Activated CD8-positive, alpha-beta memory T cell treated with anti-CD3 and anti-CD28 coated beads, Interleukin-2, amount 50 U/mL, for 24 hours (primary cell): Measurements from ENCODE around the gene LIF.
"Not testable (repeated sequence)": the region's sequence is repeated elsewhere in the genome, so short reads cannot be mapped to it uniquely, and the experiment has no call there.

Experiments used
- DNase-seq: peaks from one replicate; pipeline ENCODE4 v3.0.0-alpha.2; 2020; ENCODE audit errors: extremely low read depth

LIF gene

DNA sequence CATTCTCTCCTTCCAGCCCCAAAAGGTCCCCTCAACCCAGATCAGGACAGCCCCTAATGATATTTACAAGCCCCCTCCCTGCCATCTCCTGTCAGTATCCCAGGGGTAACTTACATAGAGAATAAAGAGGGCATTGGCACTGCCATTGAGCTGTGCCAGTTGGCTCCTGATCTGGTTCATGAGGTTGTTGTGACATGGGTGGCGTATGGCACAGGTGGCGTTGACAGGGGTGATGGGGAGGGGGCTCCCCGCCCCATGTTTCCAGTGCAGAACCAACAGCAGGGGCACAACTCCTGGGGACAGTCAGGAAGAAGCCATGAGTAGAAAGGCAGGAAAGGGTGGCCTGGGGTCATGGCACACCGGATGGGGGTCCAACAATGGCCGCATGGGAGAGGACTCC, 1.9 kb downstream of the LIF start:
- no peak for DNase-seq

DNA sequence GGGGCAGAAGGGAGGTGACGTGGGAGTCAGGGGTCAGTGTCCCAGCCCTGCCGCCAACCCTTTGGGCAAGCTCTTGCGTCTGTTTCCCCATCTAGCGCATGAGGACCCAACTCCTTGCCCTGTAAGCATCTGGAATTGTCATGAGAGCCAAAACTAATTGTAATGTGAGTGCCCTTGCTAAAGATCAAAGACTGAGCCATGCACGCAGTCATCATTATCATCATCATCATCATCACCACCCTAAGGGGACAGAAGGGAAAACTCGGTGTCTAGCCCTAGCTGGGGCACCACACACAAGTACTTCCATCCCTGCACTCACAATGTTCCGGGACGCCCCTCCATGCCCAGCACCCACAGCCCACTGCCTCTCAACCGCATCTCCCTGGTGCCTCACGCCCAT, 2.5 kb downstream of the LIF start:
- no peak for DNase-seq

DNA sequence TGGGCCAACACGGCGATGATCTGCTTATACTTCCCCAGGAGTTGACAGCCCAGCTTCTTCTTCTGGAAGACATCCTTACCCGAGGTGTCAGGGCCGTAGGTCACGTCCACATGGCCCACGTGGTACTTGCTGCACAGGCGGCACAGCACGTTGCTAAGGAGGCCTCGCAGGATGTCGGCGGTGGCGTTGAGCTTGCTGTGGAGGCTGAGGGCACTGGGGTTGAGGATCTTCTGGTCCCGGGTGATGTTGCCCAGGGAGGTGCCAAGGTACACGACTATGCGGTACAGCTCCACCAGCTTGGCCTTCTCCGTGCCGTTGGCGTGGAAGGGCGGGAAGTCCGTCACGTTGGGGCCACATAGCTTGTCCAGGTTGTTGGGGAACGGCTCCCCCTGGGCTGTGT, 2.9 kb downstream of the LIF start:
- no peak for DNase-seq

DNA sequence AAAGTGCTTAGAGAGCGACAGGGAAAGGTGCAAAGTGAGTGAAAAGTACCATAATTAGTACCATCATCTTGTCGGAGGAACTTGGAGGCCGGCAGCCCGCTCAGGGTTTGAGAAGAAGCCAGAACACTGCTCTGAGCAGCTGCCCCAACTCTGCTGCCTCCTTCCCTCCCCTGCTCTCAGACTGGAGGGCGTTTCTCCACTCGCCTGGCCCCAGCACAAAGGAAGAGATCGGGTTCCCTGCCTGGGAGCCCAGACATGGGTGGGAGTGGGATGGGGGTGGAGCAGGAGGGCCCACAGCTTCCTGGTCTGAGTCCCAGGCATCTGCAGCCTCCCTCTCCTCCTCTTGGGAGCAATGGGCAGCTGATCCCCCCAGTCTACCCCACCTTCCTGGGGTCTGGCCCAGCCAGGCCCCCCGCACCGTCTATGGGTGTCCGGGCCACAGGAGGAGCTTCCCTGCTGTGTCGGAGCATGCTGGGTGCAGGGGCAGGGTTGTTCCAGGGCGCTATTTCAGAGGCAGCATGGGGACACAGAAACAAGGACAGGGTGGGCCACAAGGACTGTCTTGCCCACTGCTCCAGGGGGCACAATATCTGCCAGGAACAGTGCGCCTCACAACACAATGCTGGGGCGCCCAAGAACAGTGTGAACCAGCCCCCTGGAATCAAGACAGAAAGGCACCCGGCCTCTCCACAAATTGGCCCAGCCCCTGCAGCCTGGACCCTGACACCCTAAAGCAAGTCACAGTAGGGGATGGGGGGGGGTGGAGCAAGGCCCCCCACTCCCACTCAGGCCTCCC, 4.8 kb downstream of the LIF start:
- no peak for DNase-seq

DNA sequence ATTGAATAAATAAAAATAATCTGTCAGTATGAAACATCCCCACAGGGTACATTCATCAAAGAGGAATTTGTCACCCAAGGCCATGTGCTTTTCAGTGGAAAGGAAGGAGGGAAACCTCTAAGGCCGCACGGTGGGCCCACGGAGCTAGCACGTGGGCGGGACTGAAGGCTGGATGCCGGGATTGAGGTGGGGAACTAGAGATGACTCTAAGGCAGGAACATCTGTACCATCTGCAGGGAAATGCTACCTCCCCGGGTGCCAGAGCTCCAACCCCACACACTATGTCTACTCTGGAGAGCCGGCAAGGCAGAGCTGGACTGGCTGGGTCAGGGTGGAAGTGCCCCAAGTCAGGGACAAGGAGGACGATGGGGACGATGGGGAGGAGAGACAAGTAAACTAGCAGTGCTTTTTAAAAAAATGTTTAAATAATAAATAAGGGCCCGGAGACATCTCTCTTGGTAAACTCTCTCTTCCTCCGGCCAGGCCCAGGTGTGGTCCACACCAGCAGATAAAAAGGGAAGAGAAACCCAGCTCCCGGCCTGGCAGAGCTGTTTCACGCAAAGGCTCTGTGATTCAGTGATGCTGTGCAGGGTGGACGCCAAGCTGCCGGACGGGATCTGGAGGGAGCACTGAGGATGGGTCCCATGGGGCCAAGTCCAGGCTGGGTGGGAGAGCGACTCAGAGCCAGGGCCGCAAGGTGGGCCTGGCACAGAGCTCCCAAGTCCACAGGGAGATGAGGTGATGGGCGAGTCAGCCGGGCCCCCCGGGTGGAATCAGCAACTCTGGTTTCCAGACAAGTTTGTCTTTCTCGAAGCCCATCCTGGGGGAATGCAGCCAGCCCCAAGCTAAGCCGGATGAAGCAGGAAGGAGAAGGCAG, 5.8 kb downstream of the LIF start:
- DNase-seq, result no peak

DNA sequence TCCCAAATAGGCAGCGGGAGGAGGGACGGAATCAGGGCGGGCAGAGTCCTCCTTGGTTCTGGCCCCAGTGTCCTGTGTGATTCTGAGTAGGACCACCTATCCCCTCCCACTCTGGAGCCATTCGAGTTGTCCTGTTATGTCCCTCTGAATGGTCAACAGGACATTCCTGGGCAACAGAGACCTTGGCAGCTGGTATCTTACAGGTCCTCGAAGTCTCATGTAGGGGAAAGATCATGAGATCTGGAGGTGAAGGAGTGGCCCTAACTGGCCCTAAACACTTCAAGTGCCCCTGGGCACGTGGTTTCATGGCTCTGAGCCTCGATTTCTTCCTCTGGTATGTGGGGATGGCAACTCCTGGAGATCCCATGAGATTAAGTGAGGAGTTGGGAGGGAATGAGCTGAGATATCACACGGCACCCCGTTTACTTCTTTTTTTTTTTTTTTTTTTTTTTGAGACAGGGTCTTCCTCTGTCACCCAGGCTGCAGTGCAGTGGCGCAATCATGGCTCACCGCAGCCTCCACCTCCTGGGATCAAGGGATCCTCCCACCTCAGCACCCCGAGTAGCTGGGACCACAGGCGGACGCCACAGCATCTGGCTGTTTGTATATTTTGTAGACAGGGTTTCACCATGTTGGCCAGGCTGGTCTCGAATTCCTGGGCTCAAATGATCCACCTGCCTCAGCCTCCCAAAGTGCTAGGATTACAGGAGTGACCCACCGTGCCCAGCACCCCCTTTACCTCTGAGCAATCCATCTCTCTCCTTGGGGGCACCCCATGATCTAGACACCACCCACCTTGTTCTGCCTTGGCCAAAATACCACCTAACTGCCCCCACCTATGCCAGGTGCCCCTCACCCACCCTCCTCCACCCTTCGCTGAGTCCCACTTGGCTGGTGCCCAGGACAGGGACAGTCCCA, 6.8 kb downstream of the LIF start:
- DNase-seq, result no peak

DNA sequence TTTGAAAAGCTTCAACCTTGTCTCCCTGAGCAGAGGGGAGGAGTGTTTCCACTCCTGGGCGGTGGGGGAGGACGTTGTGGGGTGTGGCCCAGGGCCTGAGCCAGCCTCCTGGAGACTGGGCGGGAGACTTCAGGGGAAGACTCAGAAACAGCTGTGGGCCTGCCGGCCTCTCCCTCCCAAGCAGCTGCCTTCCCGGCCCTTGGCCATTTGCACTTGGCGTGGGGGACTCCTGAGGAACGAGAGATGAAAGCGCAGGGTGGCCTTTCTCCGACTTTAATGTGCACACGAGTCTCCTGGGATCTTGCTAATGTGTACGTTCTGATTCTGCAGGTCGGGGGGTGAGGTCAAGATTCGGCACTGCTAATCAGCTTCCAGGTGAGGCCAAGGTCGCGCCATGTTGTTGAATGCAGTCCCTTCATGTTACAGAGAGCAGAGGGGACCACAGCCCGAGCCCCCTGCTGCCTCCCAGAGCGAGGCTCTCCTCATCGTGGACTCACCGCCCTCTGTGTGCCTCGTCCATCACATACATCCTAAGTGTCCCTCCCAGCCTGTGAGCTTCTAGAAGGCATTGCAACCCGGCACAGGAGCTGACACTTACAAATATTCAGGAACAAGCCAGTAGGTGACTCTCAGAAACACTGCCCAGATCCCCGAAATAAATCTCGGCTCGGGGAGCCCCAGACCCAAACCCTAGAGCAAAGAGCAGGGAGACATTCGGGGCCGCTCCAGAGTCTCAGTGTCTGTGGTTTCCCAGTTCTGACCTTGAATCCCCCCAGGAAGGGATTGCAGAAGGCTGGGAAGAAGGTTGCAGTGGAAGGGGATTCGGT, 7.7 kb downstream of the LIF start:
- DNase-seq, result no peak

DNA sequence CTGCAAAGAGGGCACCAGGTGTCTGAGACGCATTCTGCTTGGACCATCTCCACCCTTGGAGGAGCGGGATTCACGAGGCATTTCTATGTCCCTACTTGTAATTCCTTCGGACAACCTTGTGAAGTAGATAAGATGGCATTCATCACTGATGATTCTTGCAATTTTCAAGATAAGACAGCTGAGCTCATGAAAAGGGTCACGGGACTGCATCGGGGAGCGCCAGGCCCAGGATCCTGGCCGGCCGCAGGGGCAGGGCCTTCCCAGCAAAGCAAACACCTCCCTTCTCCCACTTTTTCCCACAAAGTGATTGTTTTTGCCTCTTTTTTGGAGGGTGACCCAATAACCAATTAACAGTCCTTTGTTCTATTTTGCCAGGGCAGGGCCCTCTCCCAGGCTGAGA, 8.4 kb downstream of the LIF start:
- DNase-seq, result no peak

DNA sequence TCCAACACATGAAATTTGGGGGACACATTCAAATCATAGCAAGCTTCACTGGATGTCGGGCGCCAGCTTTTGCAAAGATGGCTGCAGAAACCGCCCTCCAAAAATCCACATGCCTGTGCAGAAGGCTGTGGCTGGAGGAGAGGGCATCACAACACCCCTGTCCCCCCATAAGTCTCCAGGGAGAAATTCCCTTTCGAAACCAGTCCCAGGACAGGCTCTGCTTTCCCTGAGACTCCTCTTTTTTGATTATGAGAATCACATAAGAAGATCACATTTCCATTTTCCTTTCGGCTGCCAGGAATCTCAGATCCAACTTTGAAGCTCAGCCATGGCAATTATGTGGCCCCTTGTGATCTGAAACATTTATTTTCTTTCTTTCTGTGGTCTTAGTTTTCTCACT, 9.7 kb downstream of the LIF start:
- DNase-seq, result no peak

DNA sequence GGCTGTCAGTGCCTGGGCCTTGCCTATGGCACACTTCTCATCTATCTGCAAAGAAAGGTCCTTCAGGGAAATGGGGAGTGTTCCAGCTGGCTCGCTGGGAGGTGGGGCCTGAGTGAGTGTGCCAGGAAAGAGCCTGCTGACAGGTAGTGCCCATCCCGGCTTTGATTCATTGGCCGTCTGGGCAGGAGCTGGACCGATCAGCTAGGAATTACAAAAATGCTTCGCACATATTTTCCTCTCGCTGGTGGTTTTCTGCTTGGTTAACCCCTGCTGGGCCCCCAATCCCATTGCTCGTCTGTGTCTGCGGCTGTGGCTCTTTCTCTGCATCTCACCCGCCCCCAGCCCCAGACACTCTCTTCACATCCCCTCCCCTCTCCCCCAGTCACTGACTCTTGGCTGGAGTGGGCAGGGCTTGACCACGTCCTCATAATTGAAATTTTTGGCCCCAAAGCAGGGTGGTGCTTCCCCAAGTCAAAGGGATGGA, 10.8 kb downstream of the LIF start:
- DNase-seq, result no peak

DNA sequence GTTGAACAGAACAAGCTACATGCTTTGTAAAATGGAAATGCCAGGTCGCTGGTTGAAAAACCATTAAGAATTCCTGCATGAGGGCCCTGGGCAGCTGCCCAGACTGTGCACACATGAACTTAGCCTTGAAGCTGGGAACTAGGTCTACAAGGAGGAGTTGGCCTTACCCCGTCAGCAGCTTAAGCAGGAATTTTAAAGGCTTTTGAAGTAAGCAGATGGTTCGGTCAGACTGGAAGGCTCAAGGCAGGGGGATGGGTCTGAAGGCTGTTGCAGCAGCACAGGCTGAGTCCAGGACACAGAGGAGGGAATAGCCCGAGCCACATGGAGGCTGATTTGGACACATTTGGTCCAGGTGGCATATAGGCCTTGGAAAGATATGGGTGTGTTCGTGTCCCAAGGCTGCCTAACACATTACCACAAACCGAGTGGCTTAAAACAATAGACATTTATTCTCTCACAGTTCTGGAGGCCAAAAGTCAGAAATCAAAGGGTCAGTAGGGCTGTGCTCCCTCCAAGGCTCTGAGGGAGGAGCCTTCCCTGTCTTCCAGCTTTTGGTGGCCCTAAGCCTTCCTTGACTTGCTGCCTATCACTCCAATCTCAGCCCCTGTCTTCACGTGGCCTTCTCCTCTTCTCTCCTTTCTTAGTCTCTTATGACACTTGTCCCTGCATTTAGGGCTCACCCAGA, 11.6 kb downstream of the LIF start:
- no peak for DNase-seq

DNA sequence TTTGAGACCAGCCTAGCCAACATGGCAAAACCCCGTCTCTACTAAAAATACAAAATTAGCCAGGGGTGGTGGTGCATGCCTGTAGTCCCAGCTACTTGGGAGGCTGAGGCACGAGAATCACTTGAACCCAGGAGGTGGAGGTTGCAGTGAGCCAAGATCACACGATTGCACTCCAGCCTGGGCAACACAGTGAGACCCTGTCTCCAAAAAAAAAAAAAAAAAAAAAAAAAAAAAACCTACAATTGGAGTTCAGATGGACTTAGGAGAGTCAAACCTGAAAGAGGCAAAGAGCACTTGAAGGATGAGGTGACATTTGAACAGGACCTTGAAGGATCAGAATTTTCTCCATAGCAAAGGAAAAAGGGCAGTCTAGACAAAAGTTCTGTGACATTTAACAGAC, 12.2 kb downstream of the LIF start:
- not testable (repeated sequence) for DNase-seq

DNA sequence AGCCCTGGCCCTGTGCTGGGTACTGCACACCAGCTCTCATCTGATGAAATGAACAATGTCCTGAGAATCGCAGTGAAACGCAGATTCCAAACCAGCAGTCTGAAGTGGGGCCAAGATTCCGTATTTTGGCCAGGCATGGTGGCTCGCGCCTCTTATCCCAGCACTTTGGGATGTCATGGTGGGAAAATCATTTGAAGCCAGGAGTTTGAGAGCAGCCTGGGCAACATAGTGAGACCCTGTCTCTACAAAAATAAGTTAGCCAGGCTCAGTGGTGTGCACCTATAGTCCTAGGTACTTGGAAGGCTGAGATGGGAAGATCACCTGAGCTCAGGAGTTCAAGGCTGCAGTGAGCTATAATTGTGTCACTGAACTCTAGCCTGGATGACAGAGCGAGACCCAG, 13.0 kb downstream of the LIF start:
- no peak for DNase-seq

DNA sequence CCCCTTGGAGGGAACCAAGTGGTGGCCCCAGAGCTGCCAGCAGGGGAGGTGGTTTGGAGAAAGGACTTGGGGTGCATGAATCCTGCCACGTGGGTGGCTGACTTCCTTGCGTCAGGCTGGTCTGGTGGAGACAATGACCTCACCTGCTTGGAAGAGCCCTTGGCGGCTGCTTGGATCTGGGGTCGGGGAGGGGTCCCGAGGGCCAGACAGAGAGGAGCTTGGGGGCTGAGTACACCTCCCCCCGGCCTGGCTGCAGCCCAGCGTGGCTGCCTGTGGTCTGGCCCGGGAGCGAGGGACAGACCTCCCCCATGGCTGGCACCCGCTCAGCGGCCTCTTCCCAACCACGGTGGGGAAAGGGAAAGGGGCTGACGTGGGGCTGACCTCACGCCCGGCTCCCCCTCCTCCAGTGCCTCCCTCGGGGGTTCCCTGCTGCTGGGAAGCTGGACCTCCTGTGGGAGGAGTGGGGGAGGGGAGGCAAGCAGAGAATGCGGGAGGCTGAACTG, 13.8 kb downstream of the LIF start:
- DNase-seq, result no peak

DNA sequence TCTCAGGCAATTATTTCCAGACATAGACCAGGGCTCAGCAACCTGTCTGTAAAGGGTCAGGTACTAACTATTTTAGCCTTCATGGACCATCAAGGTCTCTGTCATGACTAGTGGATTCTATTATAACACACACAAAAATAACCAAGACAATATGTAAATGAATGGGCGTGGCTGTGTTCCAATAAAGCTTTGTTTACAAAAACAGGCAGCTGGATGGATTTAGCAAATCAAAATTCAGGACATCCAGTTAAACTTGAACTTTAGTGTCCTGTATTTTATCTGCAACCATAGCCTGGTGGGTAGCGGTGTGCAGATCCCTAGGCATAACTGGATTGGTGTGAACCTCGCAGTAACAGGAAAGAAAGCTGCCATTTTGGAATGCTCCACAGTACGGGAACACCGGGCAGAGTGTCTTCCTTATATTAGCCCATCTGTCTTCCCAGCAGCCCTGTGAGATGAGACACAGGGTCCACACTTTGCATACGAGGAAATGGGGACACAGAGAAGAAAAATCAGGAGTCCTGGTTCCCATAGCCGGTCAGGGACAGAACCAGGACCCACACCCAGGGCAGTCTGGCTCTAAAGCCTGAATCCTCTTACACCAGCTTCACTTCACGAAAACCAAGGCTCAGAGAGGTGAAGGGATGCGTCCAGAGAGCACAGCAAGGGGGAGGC, 15.6 kb downstream of the LIF start:
- DNase-seq, result no peak

DNA sequence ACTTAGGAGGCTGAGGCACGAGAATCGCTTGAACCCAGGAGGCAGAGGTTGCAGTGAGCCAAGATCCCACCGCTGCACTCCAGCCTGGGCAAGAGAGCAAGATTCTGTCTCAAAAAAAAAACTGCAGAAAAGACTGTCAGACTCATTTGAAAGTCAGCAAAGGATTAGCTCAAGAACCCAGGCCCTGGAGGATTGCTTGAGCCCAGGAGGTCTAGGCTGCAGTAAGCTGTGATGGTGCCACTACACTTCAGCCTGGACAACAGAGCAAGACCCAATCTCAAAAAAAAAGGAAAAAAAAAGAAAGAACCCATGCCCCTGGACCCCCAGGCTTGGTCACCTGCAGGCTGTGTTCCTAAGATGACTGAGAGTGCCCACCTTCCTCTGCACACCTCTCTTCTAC, 16.2 kb downstream of the LIF start:
- no peak for DNase-seq

DNA sequence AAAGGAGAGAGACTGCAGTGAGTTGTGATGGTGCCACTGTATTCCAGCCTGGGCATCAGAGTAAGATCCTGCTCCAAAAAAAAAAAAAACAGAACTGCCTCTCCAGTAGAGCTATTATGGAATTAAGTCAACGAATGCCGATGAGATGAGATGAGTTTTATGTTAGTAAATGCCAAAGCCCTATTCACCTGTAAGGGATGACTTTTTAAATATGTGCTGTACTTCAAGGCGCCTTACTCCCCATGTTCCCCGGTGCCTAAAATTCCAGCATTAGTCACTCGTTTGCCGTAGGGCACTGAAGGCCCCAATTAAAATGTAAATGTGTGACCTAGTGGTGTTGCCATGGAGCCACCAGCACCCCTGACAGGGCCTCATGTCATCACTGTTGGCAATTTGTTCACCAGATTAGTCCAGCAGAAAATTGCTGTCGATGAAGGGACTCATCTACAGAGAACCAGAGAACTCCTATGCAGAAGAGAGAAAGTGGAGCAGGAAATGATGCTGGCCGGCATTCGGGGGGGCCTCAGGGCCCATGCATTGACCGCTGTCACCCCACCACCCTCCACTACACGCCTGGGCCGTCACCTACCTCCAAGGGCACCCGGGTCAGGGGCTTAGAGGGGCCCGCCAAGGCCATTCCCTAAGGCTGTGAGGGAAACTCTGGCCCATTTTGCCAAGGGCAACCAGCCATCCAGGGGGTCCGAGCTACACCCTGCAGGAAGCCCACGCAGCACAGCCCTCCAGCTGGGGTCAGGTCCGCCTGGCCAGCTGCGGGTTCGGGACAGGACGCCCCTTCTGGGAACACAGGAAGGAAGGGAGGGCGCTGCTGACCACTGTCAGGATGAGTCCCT, 17.8 kb downstream of the LIF start:
- DNase-seq, result no peak

DNA sequence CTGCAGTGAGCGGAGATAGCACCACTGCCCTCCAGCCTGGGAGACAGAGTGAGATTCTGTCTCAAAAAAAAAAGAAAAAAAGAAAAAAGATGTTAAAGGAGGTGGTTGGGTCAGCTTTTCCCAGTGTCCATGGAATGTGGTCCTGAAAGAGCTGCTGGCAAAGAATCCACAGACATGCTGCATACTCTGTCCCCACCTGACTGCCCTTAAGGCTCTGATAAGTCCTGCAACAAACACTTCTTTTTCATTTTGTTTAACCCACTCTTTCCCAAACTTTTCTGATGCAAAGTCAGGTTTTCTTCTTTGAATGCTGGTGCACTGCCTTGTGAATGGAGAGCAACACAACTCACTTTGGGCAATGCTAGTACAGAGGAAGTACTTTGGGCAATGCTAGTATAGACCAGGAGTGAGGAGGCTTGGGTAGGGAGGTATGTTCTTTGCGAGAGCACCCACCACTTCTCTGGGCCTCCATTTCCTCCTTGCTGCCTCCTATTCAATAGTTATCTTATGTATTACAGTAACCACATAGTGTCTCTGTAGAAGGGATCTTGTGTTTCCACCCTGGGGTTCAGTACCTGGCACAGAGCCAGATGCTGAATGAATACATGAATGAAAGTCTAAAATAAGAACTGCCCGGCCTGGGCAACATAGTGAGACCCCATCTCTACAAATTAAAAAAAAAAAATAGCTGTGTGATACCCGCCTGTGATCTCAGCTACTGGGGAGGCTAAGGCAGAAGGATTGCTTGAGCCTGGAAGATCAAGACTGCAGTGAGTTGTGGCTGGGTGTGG, 18.9 kb downstream of the LIF start:
- no peak for DNase-seq
